HCT116 (cell line): Measurements from ENCODE around the gene ZBTB7C. TPM values are rescaled to one million over a fixed set of nuclear protein-coding genes. Genes with fewer than 3 reads are reported as not detected.

Experiments
- ATAC-seq: fragments of 200-7000 bp; cut with Tn5 transposase; 2 replicates; pipeline ENCODE4 v1.9.1; 2020; ENCODE audit warnings: mild to moderate bottlenecking, moderate library complexity
- BruUV-seq: library from RNA; stranded (reverse); fragments of 400-500 nt; replicated peaks from 2 replicates; lab custom pipeline; 2021; lab: Mats Ljungman, UMichigan
- CTCF ChIA-PET: fragments of 300-600 bp; sonication (Branson Sonifier 250); formaldehyde crosslinking; loops from one replicate; lab custom pipeline; 2021; ENCODE audit warnings: antibody characterized with exemption; lab: Charles Lee
- POLR2A ChIA-PET: fragments of 300-600, 350-600 bp; sonication (Branson Sonifier 250); formaldehyde crosslinking; loops from one replicate; lab custom pipeline; 2021; ENCODE audit warnings: antibody characterized with exemption; lab: Charles Lee
- RAD21 ChIA-PET, 2 experiments: fragments of 300-600 bp; sonication (Branson Sonifier 250); formaldehyde crosslinking; loops; one replicate each; lab custom pipeline; 2023; ENCODE audit warnings: low total read pairs in 2 of 2; ENCODE audit not compliant: uncharacterized antibody in 2 of 2, unreplicated experiment in 2 of 2, low non-redundant PET in 1 of 2; lab: Charles Lee
- DNase-seq: peaks from one replicate; pipeline ENCODE4 v3.0.0-alpha.2; 2010; ENCODE audit warnings: low read depth, low spot score
- H2AFZ ChIP-seq: fragments of 200-600 bp; shearing (Covaris generic), sonication (generic); 2 replicates; pipeline ENCODE4 v1.6.1; 2017; ENCODE audit warnings: low read depth, mixed run types, mixed read lengths, antibody characterized with exemption, low read length; ENCODE audit not compliant: poor library complexity, severe bottlenecking
- H3K27ac ChIP-seq: 2 replicates; pipeline ENCODE4 v1.5.1; 2012; ENCODE audit warnings: low read depth, low read length
- H3K27me3 ChIP-seq: fragments of 200-600 bp; sonication (generic); 2 replicates; pipeline ENCODE4 v1.6.1; 2016; ENCODE audit warnings: mixed run types, low read length, mixed read lengths; ENCODE audit not compliant: insufficient read depth
- H3K36me3 ChIP-seq, 2 experiments: fragments of 200-500 bp in 1 of 2; fragments of 200-600 bp in 1 of 2; sonication (Bioruptor generic) in 1 of 2; sonication (generic) in 1 of 2; 2 replicates each; pipeline versions ENCODE4 v1.5.1 to v1.6.1; 2014 to 2016; ENCODE audit warnings: low read length in 2 of 2, inconsistent platforms in 1 of 2, mixed read lengths in 1 of 2, mixed run types in 1 of 2; ENCODE audit not compliant: insufficient read depth in 2 of 2, control insufficient read depth in 1 of 2
- H3K4me1 ChIP-seq, 2 experiments: fragments of 200-600 bp in 1 of 2; sonication (generic) in 1 of 2; 2 replicates each; pipeline versions ENCODE4 v1.5.1 to v1.6.1; 2012 to 2017; ENCODE audit warnings: low read length in 2 of 2, inconsistent platforms in 1 of 2, mild to moderate bottlenecking in 1 of 2, mixed read lengths in 1 of 2, mixed run types in 1 of 2, moderate library complexity in 1 of 2; ENCODE audit not compliant: insufficient read depth in 2 of 2, control insufficient read depth in 1 of 2
- H3K4me2 ChIP-seq: fragments of 200-600 bp; sonication (generic); 2 replicates; pipeline ENCODE4 v1.6.1; 2017; ENCODE audit warnings: mixed run types, low read length, mixed read lengths
- H3K4me3 ChIP-seq, 2 experiments: fragments of 200-600 bp in 1 of 2; sonication (generic) in 1 of 2; replicated peaks in 1 of 2; 2 replicates each; pipeline ENCODE4 v1.5.1; 2011 to 2016; ENCODE audit warnings: low read length in 2 of 2, control low read depth in 1 of 2, low read depth in 1 of 2, mild to moderate bottlenecking in 1 of 2, mixed read lengths in 1 of 2, mixed run types in 1 of 2
- H3K79me2 ChIP-seq: fragments of 200-600 bp; sonication (generic); 2 replicates; pipeline ENCODE4 v1.6.1; 2017; ENCODE audit warnings: mild to moderate bottlenecking, mixed run types, low read length, moderate library complexity, mixed read lengths; ENCODE audit not compliant: insufficient read depth
- H3K9ac ChIP-seq: fragments of 200-600 bp; sonication (generic); 2 replicates; pipeline ENCODE4 v1.6.1; 2016; ENCODE audit warnings: low read length, mixed read lengths
- H3K9me2 ChIP-seq: fragments of 200-600 bp; sonication (generic), shearing (Covaris generic); 2 replicates; pipeline ENCODE4 v1.6.1; 2017; ENCODE audit warnings: mixed run types, mild to moderate bottlenecking, moderate library complexity; ENCODE audit not compliant: insufficient read depth
- H3K9me3 ChIP-seq, 2 experiments: fragments of 200-500 bp in 1 of 2; fragments of 200-600 bp in 1 of 2; sonication (Bioruptor generic) in 1 of 2; sonication (generic) in 1 of 2; 2 replicates each; pipeline ENCODE4 v1.6.1; 2014 to 2017; ENCODE audit warnings: low read length in 2 of 2, mixed read lengths in 2 of 2, inconsistent platforms in 1 of 2, low read depth in 1 of 2, mild to moderate bottlenecking in 1 of 2, mixed run types in 1 of 2, moderate library complexity in 1 of 2; ENCODE audit not compliant: control insufficient read depth in 1 of 2, insufficient read depth in 1 of 2
- H4K20me1 ChIP-seq: fragments of 200-600 bp; sonication (generic), shearing (Covaris generic); 2 replicates; pipeline ENCODE4 v1.6.1; 2017; ENCODE audit warnings: mixed run types, mild to moderate bottlenecking, moderate library complexity; ENCODE audit not compliant: insufficient read depth
- CBX3 ChIP-seq: IDR thresholded peaks from 2 replicates; pipeline ENCODE4 v1.6.1; 2012; ENCODE audit warnings: low read depth
- CEBPB ChIP-seq: IDR thresholded peaks from 2 replicates; pipeline ENCODE4 v1.6.1; 2012; ENCODE audit warnings: low read depth
- CTCF ChIP-seq, 3 experiments: fragments of 200-600 bp in 1 of 3; sonication (generic) in 1 of 3; IDR thresholded peaks in 2 of 3; conservative IDR thresholded peaks in 1 of 3; 2 replicates each; pipeline ENCODE4 v1.5.1; 2012 to 2017; ENCODE audit warnings: low read depth in 2 of 3, low read length in 2 of 3, antibody characterized with exemption in 1 of 3, borderline replicate concordance in 1 of 3, control low read depth in 1 of 3, mild to moderate bottlenecking in 1 of 3, mixed read lengths in 1 of 3, mixed run types in 1 of 3, moderate library complexity in 1 of 3; ENCODE audit not compliant: insufficient read depth in 1 of 3
- EGR1 ChIP-seq: IDR thresholded peaks from 2 replicates; pipeline ENCODE4 v1.6.1; 2012; ENCODE audit warnings: low read depth
- ELF1 ChIP-seq: IDR thresholded peaks from 2 replicates; pipeline ENCODE4 v1.6.1; 2012; ENCODE audit warnings: low read depth, borderline replicate concordance
- EZH2 ChIP-seq: fragments of 200-600 bp; sonication (generic); IDR thresholded peaks from 2 replicates; pipeline ENCODE4 v1.6.1; 2017; ENCODE audit warnings: antibody characterized with exemption, mixed run types
- EZH2phosphoT487 ChIP-seq: fragments of 200-600 bp; IDR thresholded peaks from 2 replicates; pipeline ENCODE4 v1.6.1; 2018; ENCODE audit warnings: antibody characterized with exemption, borderline replicate concordance
- POLR2AphosphoS5 ChIP-seq: IDR thresholded peaks from 2 replicates; pipeline ENCODE4 v1.6.1; 2011; ENCODE audit warnings: mild to moderate bottlenecking, low read depth, low read length, moderate library complexity
- REST ChIP-seq: IDR thresholded peaks from 2 replicates; pipeline ENCODE4 v1.6.1; 2012; ENCODE audit warnings: low read depth
- SIN3A ChIP-seq: IDR thresholded peaks from 2 replicates; pipeline ENCODE4 v1.6.1; 2012; ENCODE audit warnings: low read depth
- SP1 ChIP-seq: IDR thresholded peaks from 2 replicates; pipeline ENCODE4 v1.6.1; 2012; ENCODE audit warnings: low read depth
- TCF7L2 ChIP-seq: IDR thresholded peaks from 2 replicates; pipeline ENCODE4 v1.7.0; 2011; ENCODE audit warnings: borderline replicate concordance, inconsistent platforms; ENCODE audit not compliant: insufficient read depth, insufficient read length; ENCODE audit errors: extremely low read depth
- YY1 ChIP-seq: IDR thresholded peaks from 2 replicates; pipeline ENCODE4 v1.6.1; 2011; ENCODE audit warnings: low read length, low read depth, moderate library complexity, mild to moderate bottlenecking; ENCODE audit not compliant: insufficient replicate concordance; ENCODE audit errors: extremely low read depth
- ZBTB33 ChIP-seq: IDR thresholded peaks from 2 replicates; pipeline ENCODE4 v1.6.1; 2011; ENCODE audit warnings: mild to moderate bottlenecking, low read length, moderate library complexity; ENCODE audit not compliant: insufficient replicate concordance; ENCODE audit errors: extremely low read depth
- ZFX ChIP-seq: fragments of 450-650 bp; IDR thresholded peaks from 2 replicates; pipeline ENCODE4 v1.6.1; 2017
- intact Hi-C: fragments of 100-400 bp; cut with micrococcal nuclease; formaldehyde crosslinking; loops from 2 replicates; pipeline ENCODE4 v1.10.0; 2022
- total RNA-seq: library from RNA; stranded (reverse); gene quantifications from one replicate; pipeline ENCODE4 v1.2.1, GENCODE V29; 2021; ENCODE audit not compliant: unreplicated experiment
- TF ChIP-seq, protein P1 (sequence below): IDR thresholded peaks from 2 replicates; pipeline ENCODE4 v1.6.1; 2012

ZBTB7C gene
- total RNA-seq, 1 experiment from 2014 or later: 0.37 TPM

DNA sequence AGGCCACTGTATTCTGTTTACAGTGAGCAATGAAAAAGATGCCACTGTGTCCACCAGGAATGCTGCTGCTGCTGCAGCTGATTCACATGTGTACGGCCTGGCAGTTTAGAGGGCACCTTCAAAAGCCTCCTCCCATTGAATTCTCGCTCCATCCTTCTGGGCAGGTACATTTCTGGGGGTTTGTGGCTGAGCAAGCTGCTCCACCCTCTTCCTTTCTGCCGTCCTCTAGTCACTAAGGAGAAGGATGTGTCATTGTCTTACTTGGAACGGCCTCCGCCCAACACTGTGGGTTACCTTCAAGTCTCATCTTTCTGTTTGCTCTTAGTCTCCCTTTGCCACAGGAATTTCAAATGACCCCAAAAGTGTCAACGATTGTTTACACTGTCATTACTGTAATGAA is 182.0 kb downstream of the ZBTB7C start (continued):
- TF ChIP-seq REST: no peak
- TF ChIP-seq ZFX: no peak

GRCh38 chr18:48226401-48226800 is 182.8 kb downstream of the ZBTB7C start:
- no peaks in the 10 kb centered on the region for H3K9me2 ChIP-seq
- no peaks in the 10 kb centered on the region for H3K9me3 ChIP-seq
- intact Hi-C loops: no loop called here
- H3K9ac ChIP-seq: no peak overlapping the region
- no peaks in the 10 kb centered on the region for H4K20me1 ChIP-seq
- peaks cover 0 to 10% of the 10 kb centered on the region in 2 experiments; a peak in 2 of 4 replicates for H3K4me1 ChIP-seq
- no TSS peak for BruUV-seq
- no peak overlapping the region for H2AFZ ChIP-seq
- DNase-seq (no peak), ATAC-seq (no peak)
- CTCF ChIA-PET: interaction anchor here (0.9 kb wide), 1 partner anchor 189 kb away, joined by 4 read pairs; no protein-coding TSS in a partner anchor
- H3K27me3 ChIP-seq: peaks cover 10% of the 10 kb centered on the region; the same call in 1 of the 2 replicates
- H3K4me2 ChIP-seq: no peak overlapping the region
- POLR2A ChIA-PET: no interaction called here
- H3K36me3 ChIP-seq: no peaks in the 10 kb centered on the region
- RAD21 ChIA-PET: no interaction called here
- no peak overlapping the region for H3K27ac ChIP-seq
- H3K79me2 ChIP-seq: no peaks in the 10 kb centered on the region
- H3K4me3 ChIP-seq: no peak overlapping the region
- TF ChIP-seq, protein P1, sequence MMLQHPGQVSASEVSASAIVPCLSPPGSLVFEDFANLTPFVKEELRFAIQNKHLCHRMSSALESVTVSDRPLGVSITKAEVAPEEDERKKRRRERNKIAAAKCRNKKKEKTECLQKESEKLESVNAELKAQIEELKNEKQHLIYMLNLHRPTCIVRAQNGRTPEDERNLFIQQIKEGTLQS: no peak
- TF ChIP-seq POLR2AphosphoS5: no peak
- TF ChIP-seq CBX3: no peak
- no peak for TF ChIP-seq ZBTB33
- no peak for TF ChIP-seq CTCF (IDR thresholded peaks at IDR 0.05 in 2 of 3, conservative IDR thresholded peaks at IDR 0.05 in 1 of 3; ENCODE audit: borderline replicate concordance in 1 of 3, insufficient read depth in 1 of 3, low read depth in 2 of 3, low read length in 2 of 3)
- TF ChIP-seq SIN3A: no peak
- no peak for TF ChIP-seq ZFX
- TF ChIP-seq YY1: no peak
- TF ChIP-seq EZH2phosphoT487: no peak
- no peak for TF ChIP-seq SP1
- no peak for TF ChIP-seq EZH2
- TF ChIP-seq CEBPB: no peak
- TF ChIP-seq TCF7L2: no peak
- no peak for TF ChIP-seq ELF1
- no peak for TF ChIP-seq EGR1
